Right lobe of liver (tissue), 4 donors: ENCODE results near the gene CEP350.

ENCODE experiments used
- CTCF ChIP-seq, 4 donors: fragments of 200-600 bp in 3 of 4; fragments of 450-650 bp in 1 of 4; IDR thresholded peaks; one replicate each; pipeline versions ENCODE4 v1.5.1 to v1.8.0; 2016 to 2022; ENCODE audit warnings: antibody characterized with exemption in 4 of 4, mild to moderate bottlenecking in 2 of 4
- POLR2A ChIP-seq: fragments of 450-650 bp; IDR thresholded peaks from one replicate; pipeline ENCODE4 v1.6.1; 2017; ENCODE audit warnings: antibody characterized with exemption, mild to moderate bottlenecking
- donor health status: DM: no; HTN: no; CAD: no.
- donor health status: DM: no; HTN: no; CAD: no.
- donor health status: DM: no; HTN: yes; CAD: no.

GRCh38 chr1:179930867-179931266, 23.7 kb upstream of the CEP350 start:
- TF ChIP-seq CTCF (IDR thresholded peaks at IDR 0.05) (no peak), POLR2A (no peak)
